K562 (cell line): ENCODE measurements around the gene TUBB4B. TPM values are rescaled to one million over a fixed set of nuclear protein-coding genes. Genes with fewer than 3 reads are reported as not detected.

Experiments
- DEAF1 ChIP-seq: fragments of 450-650 bp; formaldehyde crosslinking; IDR thresholded peaks from 2 replicates; pipeline ENCODE4 v1.4.0; 2020; ENCODE audit warnings: mild to moderate bottlenecking, moderate library complexity
- DIDO1 ChIP-seq: fragments of 450-650 bp; IDR thresholded peaks from 2 replicates; pipeline ENCODE4 v1.6.1; 2016; ENCODE audit warnings: low read depth, missing biosample characterization, missing genetic modification characterization
- FOXJ2 ChIP-seq: fragments of 200-800 bp; sonication (Bioruptor generic); IDR thresholded peaks from 2 replicates; pipeline ENCODE4 v1.6.1; 2016; ENCODE audit warnings: missing genetic modification characterization, missing compliant biosample characterization
- FOXK2 ChIP-seq, 2 experiments: fragments of 450-650 bp; IDR thresholded peaks in 1 of 2; conservative IDR thresholded peaks in 1 of 2; 2 replicates each; pipeline ENCODE4 v1.6.1; 2016; ENCODE audit warnings: low read depth in 2 of 2, mild to moderate bottlenecking in 1 of 2
- GTF2F1 ChIP-seq: IDR thresholded peaks from 2 replicates; pipeline ENCODE4 v1.6.1; 2011; ENCODE audit warnings: low read depth, low read length, improper control_type of control experiment
- KDM1A ChIP-seq, 2 experiments: fragments of 450-650 bp; IDR thresholded peaks; 2 replicates each; pipeline ENCODE4 v1.6.1; 2016; ENCODE audit warnings: mild to moderate bottlenecking in 2 of 2
- KDM5B ChIP-seq: fragments of 200-600 bp; sonication (generic); IDR thresholded peaks from 2 replicates; pipeline ENCODE4 v1.6.1; 2012; ENCODE audit warnings: low read depth, mild to moderate bottlenecking, moderate library complexity, low read length, control low read depth, inconsistent platforms; ENCODE audit not compliant: insufficient replicate concordance
- MBD2 ChIP-seq: sonication (generic); IDR thresholded peaks from 2 replicates; pipeline ENCODE4 v1.6.1; 2016; ENCODE audit warnings: low read depth, borderline replicate concordance
- MCM2 ChIP-seq: fragments of 450-650 bp; IDR thresholded peaks from 2 replicates; pipeline ENCODE4 v1.6.1; 2017; ENCODE audit warnings: low read depth, mild to moderate bottlenecking
- NR4A1 ChIP-seq, 2 experiments: fragments of 250-450 bp in 1 of 2; fragments of 450-650 bp in 1 of 2; sonication (Bioruptor Pico) in 1 of 2; IDR thresholded peaks; 2 replicates each; pipeline versions ENCODE4 v1.4.0 to v1.6.1; 2016 to 2020; ENCODE audit warnings: mild to moderate bottlenecking in 2 of 2, missing compliant biosample characterization in 1 of 2, missing genetic modification characterization in 1 of 2, moderate library complexity in 1 of 2
- PML ChIP-seq: IDR thresholded peaks from 2 replicates; pipeline ENCODE4 v1.6.1; 2012; ENCODE audit warnings: low read length, inconsistent platforms
- PREB ChIP-seq: sonication (generic); formaldehyde crosslinking; IDR thresholded peaks from 2 replicates; pipeline ENCODE4 v1.8.1; 2023; ENCODE audit warnings: mild to moderate bottlenecking, missing genetic modification reagents
- RCOR1 ChIP-seq, 2 experiments: IDR thresholded peaks; 2 replicates each; pipeline ENCODE4 v1.6.1; 2012; ENCODE audit warnings: low read depth in 2 of 2, low read length in 2 of 2, borderline replicate concordance in 1 of 2, improper control_type of control experiment in 1 of 2
- SAFB ChIP-seq: fragments of 200-400 bp; formaldehyde crosslinking; IDR thresholded peaks from 2 replicates; pipeline ENCODE4 v1.6.1; 2017; ENCODE audit warnings: low read depth, low read length, borderline replicate concordance
- SETDB1 ChIP-seq: IDR thresholded peaks from one replicate; pipeline ENCODE4 v1.6.1; 2012; ENCODE audit warnings: low read length, control low read depth, inconsistent platforms
- SMARCC2 ChIP-seq: fragments of 450-650 bp; IDR thresholded peaks from 2 replicates; pipeline ENCODE4 v1.6.1; 2017; ENCODE audit warnings: antibody characterized with exemption, moderate library complexity, mild to moderate bottlenecking, low read depth
- SRSF9 ChIP-seq: fragments of 200-400 bp; formaldehyde crosslinking; IDR thresholded peaks from 2 replicates; pipeline ENCODE4 v1.6.1; 2017; ENCODE audit warnings: low read depth, low read length, borderline replicate concordance
- SUPT5H ChIP-seq: fragments of 450-650 bp; IDR thresholded peaks from 2 replicates; pipeline ENCODE4 v1.6.1; 2016
- TAF1 ChIP-seq: IDR thresholded peaks from 2 replicates; pipeline ENCODE4 v1.6.1; 2011; ENCODE audit warnings: mild to moderate bottlenecking, low read length, moderate library complexity; ENCODE audit not compliant: insufficient read depth, control insufficient read depth, severe bottlenecking; ENCODE audit errors: extremely low read depth
- UBTF ChIP-seq, 2 experiments: IDR thresholded peaks; 2 replicates each; pipeline ENCODE4 v1.6.1; 2012; ENCODE audit warnings: improper control_type of control experiment in 2 of 2, low read depth in 2 of 2, low read length in 2 of 2, borderline replicate concordance in 1 of 2
- ZNF134 ChIP-seq: fragments of 250-450 bp; sonication (Bioruptor Pico); conservative IDR thresholded peaks from 2 replicates; pipeline ENCODE4 v1.4.0; 2020
- ZNF699 ChIP-seq: fragments of 250-450 bp; sonication (Bioruptor Pico); IDR thresholded peaks from 2 replicates; pipeline ENCODE4 v1.8.0; 2021; ENCODE audit warnings: mild to moderate bottlenecking, moderate library complexity; ENCODE audit not compliant: insufficient replicate concordance
- ZNF77 ChIP-seq: fragments of 250-450 bp; sonication (Bioruptor Pico); IDR thresholded peaks from 2 replicates; pipeline ENCODE4 v1.5.0; 2020
- polyA plus RNA-seq, 8 experiments: library from polyadenylated mRNA; depleted of rRNA in 4 of 8; stranded (reverse) in 5 of 8; unstranded in 3 of 8; fragments of >200 nt; fragmentation: Nextera tagmentation in 2 of 8; fragmentation: Illumina TruSeq in 1 of 8; extraction: Ambion mirVana in 2 of 8; extraction: Trizol in 1 of 8; gene quantifications; 2 replicates each; pipeline versions ENCODE4 v1.2.1 to v1.2.3, GENCODE V29; 2011 to 2014; ENCODE audit warnings: inconsistent platforms in 1 of 8, missing spikeins in 1 of 8
- total RNA-seq, 7 experiments: library from RNA; depleted of rRNA in 6 of 7; stranded (reverse); fragments of >200 nt in 6 of 7; fragmentation: Illumina TruSeq in 2 of 7; extraction: Trizol in 2 of 7; gene quantifications; 2 replicates each; pipeline versions ENCODE4 v1.2.1 to v1.2.3, GENCODE V29; 2011 to 2021; ENCODE audit warnings: low replicate concordance in 1 of 7

The TUBB4B gene
- total and polyA plus RNA-seq, 9 of the 15 experiments (the other 6 are each of a cell fraction or from before 2014, with no cell fraction given) = 24.1 to 443 (median 268) TPM

GRCh38 chr9:137205126-137206069 lies 35.7 kb upstream of the TUBB4B start, which contains the start of the genes NDOR1 and TMEM203 (continued):
- TF ChIP-seq DEAF1 (CRISPR knock-in tag) = no peak
- no peak for TF ChIP-seq MCM2
- TF ChIP-seq MBD2 = peak; percentile 75
- TF ChIP-seq SMARCC2 = no peak
- TF ChIP-seq ZNF134 (CRISPR knock-in tag) = no peak
- peak; percentile 44; the same call in 1 of the 2 replicates for TF ChIP-seq PML
- TF ChIP-seq GTF2F1 = no peak
- no peak for TF ChIP-seq PREB (CRISPR knock-in tag)
- TF ChIP-seq ZNF699 (CRISPR knock-in tag) = no peak
- TF ChIP-seq SUPT5H = peak; percentile 77
- no peak for TF ChIP-seq SRSF9
- peak in 1 of 2 experiments; percentile 46; a peak in 1 of 4 replicates for TF ChIP-seq FOXK2 (conservative IDR thresholded peaks at IDR 0.05 in 1 of 2, IDR thresholded peaks at IDR 0.05 in 1 of 2; ENCODE audit: low read depth in 2 of 2)
- TF ChIP-seq TAF1 = peak; percentile 90
- TF ChIP-seq SAFB = no peak
- no peak for TF ChIP-seq FOXJ2
- 0 out of 4 replicates have a peak, but pooled peaks have one; percentile 29 to 39 for TF ChIP-seq UBTF (IDR thresholded peaks at IDR 0.05; ENCODE audit: borderline replicate concordance in 1 of 2, low read depth in 2 of 2, low read length in 2 of 2)
- TF ChIP-seq SETDB1 = no peak
- no peak for TF ChIP-seq NR4A1 (CRISPR knock-in tag; IDR thresholded peaks at IDR 0.05)
- TF ChIP-seq NR4A1 (tag; IDR thresholded peaks at IDR 0.05) = no peak
- no peak for TF ChIP-seq ZNF77 (CRISPR knock-in tag)
- TF ChIP-seq DIDO1 (tag) = peak; percentile 85
- TF ChIP-seq RCOR1 (IDR thresholded peaks at IDR 0.05; ENCODE audit: borderline replicate concordance in 1 of 2, low read depth in 2 of 2, low read length in 2 of 2) = no peak
- no peak for TF ChIP-seq KDM1A (IDR thresholded peaks at IDR 0.05)
- peak; percentile 87 for TF ChIP-seq KDM5B
